Hematopoietic multipotent progenitor cell treated with erythropoietin and hydrocortisone succinate and interleukin-3 and kit ligand, for 4 days (in vitro differentiated cells): ENCODE results near the gene CNOT6.

Source experiments
- DNase-seq: peaks from one replicate; pipeline ENCODE4 v3.0.0-alpha.2; 2015

The CNOT6 gene

DNA sequence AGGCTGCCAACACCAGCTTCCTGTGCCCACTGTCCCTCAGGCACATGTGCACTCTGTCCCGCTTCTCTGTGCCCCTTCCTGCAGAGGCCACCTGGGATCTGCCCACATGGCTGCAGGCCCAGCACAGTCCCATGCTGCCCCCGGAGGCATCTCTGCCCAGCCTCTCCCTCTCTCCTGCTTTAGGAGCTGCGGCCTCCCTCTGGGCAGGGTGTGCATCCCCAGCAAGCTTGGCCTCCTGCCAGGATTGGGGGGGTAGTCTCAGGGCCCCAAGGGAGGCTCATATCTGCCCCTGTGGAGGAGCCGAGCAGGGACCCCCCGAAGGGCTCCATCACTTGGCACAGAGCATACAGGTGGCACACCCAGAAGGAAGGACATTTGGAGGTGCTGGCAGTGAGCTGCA, 130.4 kb downstream of the CNOT6 start:
- DNase-seq = peak; percentile 13

DNA sequence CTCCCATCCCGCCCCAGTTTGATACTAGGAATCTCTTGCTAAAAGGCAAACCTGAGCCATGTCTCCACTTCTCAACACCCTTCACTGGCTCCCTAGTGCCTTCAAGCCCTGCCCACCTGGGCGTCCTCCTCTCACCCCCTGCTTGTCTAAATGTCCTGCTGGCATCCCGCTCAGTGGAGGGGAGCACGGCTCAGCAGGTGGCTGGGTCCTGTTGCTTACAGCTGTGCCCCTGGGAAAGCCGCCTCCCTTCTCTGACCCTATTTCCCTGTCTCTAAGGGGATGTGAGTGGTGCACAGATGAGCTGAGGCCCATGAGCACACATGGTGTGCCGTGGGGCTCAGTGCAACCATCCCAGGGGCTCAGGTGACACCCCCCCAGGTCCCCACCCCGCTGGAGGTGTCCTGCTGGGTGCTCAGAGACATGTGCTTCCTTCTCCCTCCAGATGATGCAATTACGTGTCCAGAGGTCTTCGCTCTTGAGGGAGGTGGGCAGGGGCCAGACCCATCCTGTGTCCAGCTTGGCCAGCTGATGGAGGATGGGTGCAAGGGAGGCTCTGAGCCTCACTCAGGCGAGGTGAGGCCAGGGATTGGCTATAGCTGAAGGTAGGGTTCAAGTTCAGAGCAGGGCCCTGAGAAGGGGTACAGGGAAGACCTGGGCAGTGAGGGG, 131.1 kb downstream of the CNOT6 start:
- DNase-seq = no peak

DNA sequence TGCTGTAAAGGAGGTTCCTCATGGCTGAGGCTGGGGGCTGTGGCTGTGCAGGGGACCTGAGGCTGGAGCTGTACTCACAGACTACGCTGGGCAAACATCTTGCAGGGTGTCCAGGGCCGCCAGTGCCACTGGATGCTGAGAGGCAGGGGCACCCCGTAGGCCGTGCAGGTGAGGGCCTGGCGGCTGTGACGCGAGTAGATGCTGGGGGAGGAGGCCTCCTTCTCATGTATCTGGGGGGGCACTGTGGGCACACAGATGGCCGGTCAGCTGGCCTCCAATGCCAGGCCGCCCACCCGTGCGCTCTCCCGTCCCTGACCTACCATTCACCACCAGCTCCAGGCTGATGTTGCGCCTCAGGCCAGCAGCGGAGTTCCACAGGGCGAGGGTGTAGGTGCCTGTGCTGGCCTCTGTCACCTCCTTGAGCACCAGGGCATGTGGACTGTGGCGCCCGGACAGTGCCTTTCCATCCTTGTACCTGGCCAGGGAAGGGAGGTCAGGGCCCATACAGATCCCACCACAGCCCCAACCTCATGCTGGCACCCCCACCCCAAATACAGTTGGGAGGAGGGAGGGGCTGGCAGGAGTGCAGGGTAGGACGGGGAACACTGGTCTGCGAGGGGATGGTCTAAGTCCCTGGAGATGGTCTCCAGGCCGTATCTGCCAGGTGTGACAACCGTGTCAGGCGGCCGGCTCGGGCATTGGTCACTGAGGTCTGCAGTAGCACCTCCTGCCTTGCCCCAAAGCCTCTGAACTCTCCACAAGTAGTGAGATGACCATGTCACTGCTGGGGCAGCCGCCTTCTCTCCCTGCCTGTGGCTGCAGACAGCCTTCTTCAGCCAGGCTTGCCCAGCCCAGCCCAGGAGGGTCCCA, 131.8 kb downstream of the CNOT6 start:
- no peak for DNase-seq

DNA sequence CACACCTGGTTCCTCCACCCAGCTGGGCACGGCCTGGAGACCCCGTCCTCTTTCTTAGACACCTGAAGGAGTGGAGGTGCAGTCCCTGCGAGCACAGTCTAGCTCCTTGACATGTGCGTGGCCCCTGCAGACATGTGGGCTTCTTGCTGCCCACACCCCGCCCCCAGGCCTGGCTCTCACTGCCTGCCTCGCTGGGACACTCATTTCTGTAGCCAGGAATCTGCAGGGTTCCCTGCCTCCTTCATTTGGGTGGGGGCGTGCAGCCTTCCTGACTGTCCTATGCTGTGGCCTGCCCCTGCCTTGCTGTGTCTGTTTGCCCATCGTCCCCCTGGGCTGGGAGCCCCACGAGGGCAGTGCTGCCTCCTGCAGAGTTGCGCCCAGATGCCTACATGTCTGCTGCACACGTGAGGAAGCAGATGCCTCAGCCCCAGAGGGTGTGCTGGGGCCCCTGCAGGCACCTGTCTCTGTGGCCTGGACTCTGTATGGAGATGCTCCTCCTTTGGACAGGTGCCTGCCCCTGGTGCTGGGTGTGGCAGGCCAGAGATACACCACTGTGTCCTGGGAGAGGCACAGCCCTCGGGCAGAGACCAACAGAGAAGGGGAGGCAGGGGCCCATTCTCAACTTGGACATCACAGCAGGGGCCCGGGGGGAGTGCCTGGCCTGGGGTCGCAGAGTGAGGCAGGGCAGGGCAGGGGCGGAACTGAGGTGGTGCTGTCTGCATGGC, 132.6 kb downstream of the CNOT6 start:
- no peak for DNase-seq

DNA sequence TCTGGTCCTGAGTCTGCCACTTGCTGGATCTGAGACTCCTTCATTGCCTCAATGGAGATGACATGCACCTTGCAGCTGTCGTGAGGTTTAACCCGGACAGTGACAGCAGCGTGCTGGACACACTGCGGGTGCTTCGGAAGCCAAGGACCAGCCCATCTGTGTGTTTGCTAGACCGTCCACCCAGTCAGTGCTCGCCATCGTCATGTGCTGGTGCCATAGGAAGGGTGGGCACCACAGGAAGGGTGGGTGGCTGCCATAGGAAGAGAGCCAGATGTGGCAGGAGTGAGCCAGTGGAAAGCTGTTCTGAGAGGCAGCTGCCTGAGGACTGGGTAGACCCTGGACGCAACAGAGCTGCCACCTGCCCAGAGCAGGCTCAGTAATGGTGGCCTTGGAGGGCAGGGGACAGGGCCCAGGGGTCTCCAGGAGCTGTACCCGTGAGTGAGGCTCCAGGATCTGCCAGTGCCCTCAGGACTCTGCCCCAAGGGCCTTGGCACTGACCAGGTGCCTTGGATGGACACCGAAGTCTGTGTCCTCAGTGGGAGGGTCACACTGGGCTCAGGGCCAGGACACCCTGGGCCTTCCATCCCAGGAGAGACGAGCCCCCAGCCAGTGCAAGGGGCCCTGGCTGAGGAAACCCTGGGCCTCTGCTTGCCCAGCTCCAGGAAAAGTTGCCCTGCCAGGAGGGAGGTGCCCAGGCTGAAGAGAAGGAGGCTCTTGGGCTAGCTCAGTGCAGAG, 133.4 kb downstream of the CNOT6 start:
- no peak for DNase-seq
